CD4-positive, alpha-beta T cell (primary cell): ENCODE data around the gene FBXO45. TPM values are rescaled to one million over a fixed set of nuclear protein-coding genes. Genes with fewer than 3 reads are reported as not detected.

Experiments used
- ATAC-seq: fragments of 200-7000 bp; cut with Tn5 transposase; one replicate; pipeline ENCODE4 v1.10.0; 2022; ENCODE audit warnings: mild to moderate bottlenecking; ENCODE audit not compliant: poor library complexity
- CTCF ChIA-PET: fragments of 350-600 bp; sonication (Branson Sonifier 250); formaldehyde crosslinking; loops from one replicate; lab custom pipeline; 2021; ENCODE audit warnings: antibody characterized with exemption, inconsistent platforms; lab: Charles Lee
- POLR2A ChIA-PET: fragments of 350-600 bp; sonication (Branson Sonifier 250); formaldehyde crosslinking; loops from one replicate; lab custom pipeline; 2021; ENCODE audit warnings: antibody characterized with exemption, inconsistent platforms; lab: Charles Lee
- DNase-seq, 14 experiments: peaks; one replicate each; pipeline ENCODE4 v3.0.0-alpha.2; 2013 to 2020; ENCODE audit warnings: mixed read lengths in 2 of 14
- H3K27ac ChIP-seq, 2 donors: one replicate each; pipeline versions ENCODE4 v1.5.1 to v1.7.0; 2013; ENCODE audit warnings: low read length in 2 of 2, low read depth in 1 of 2, mild to moderate bottlenecking in 1 of 2
- H3K27me3 ChIP-seq, 2 experiments: 1 replicate in 1 of 2; 2 replicates in 1 of 2; pipeline versions ENCODE4 v1.6.1 to v1.7.0; 2013; ENCODE audit warnings: low read length in 2 of 2, control low read depth in 1 of 2, mild to moderate bottlenecking in 1 of 2, moderate library complexity in 1 of 2; ENCODE audit not compliant: insufficient read depth in 2 of 2, control insufficient read depth in 1 of 2
- H3K36me3 ChIP-seq: one replicate; pipeline ENCODE4 v1.6.1; 2013; ENCODE audit warnings: low read length, control low read depth; ENCODE audit not compliant: insufficient read depth
- H3K4me1 ChIP-seq: one replicate; pipeline ENCODE4 v1.6.1; 2013; ENCODE audit warnings: low read length, control low read depth; ENCODE audit not compliant: insufficient read depth
- H3K4me3 ChIP-seq: one replicate; pipeline ENCODE4 v1.5.1; 2013; ENCODE audit warnings: mild to moderate bottlenecking, low read length, moderate library complexity
- H3K9me3 ChIP-seq, 2 experiments: 1 replicate in 1 of 2; 2 replicates in 1 of 2; pipeline versions ENCODE4 v1.6.1 to v1.7.0; 2013; ENCODE audit warnings: low read length in 2 of 2, mild to moderate bottlenecking in 2 of 2, control low read depth in 1 of 2, moderate library complexity in 1 of 2; ENCODE audit not compliant: control insufficient read depth in 1 of 2, insufficient read depth in 1 of 2
- H3K27ac Mint-ChIP-seq: one replicate; pipeline ENCODE4 v1.8.0; 2020; ENCODE audit warnings: mixed read lengths
- H3K27me3 Mint-ChIP-seq: one replicate; pipeline ENCODE4 v1.8.0; 2021; ENCODE audit warnings: mixed read lengths
- H3K36me3 Mint-ChIP-seq: one replicate; pipeline ENCODE4 v1.8.0; 2021; ENCODE audit warnings: low read depth, mixed read lengths
- H3K4me1 Mint-ChIP-seq: one replicate; pipeline ENCODE4 v1.8.0; 2021; ENCODE audit warnings: low read depth, mixed read lengths
- H3K4me3 Mint-ChIP-seq: one replicate; pipeline ENCODE4 v1.8.0; 2020; ENCODE audit warnings: mild to moderate bottlenecking, mixed read lengths
- H3K9me3 Mint-ChIP-seq: one replicate; pipeline ENCODE4 v1.8.0; 2020; ENCODE audit warnings: mixed read lengths
- CTCF ChIP-seq: fragments of 200-600 bp; IDR thresholded peaks from one replicate; pipeline ENCODE4 v1.8.0; 2022; ENCODE audit warnings: antibody characterized with exemption, mild to moderate bottlenecking
- intact Hi-C, 2 experiments: fragments of 100-400 bp; cut with DNase I in 1 of 2; cut with micrococcal nuclease in 1 of 2; formaldehyde crosslinking; loops; one replicate each; pipeline versions ENCODE4 v1.15.1 to v1.9.0; 2023 to 2025; cut with DNase I, micrococcal nuclease
- total RNA-seq, 174 experiments: library from RNA in 2 of 174; stranded (reverse) in 2 of 174; gene quantifications; one replicate each; pipeline ENCODE4 v1.2.3 and lab custom pipeline; 2021 to 2026

FBXO45 gene
- total RNA-seq, 2 experiments from 2014 or later, result 5.4 to 6.0 TPM

GRCh38 chr3:196624907-196625306 lies 56.4 kb downstream of the FBXO45 start:
- intact Hi-C loops, result no loop called here

GRCh38 chr3:196625331-196625730 lies 56.9 kb downstream of the FBXO45 start:
- Histone ChIP-seq H3K9me3 (no peaks in the 10 kb centered on the region), H3K4me1 (peaks cover 39% of the 10 kb centered on the region), H3K27me3 (no peaks in the 10 kb centered on the region), H3K27ac (no peak overlapping the region), H3K4me3 (no peak overlapping the region), H3K36me3 (no peaks in the 10 kb centered on the region)
- no peak for DNase-seq
- intact Hi-C loops, result no loop called here
- H3K4me1 Mint-ChIP-seq, result peaks cover 29% of the 10 kb centered on the region
- ATAC-seq, result no peak
- CTCF ChIA-PET, result no interaction called here
- no peaks in the 10 kb centered on the region for H3K36me3 Mint-ChIP-seq
- TF ChIP-seq CTCF, result no peak
- no peaks in the 10 kb centered on the region for H3K27me3 Mint-ChIP-seq
- no peaks in the 10 kb centered on the region for H3K9me3 Mint-ChIP-seq
- POLR2A ChIA-PET, result no interaction called here
- no peak overlapping the region for H3K4me3 Mint-ChIP-seq
- no peak overlapping the region for H3K27ac Mint-ChIP-seq

More at GRCh38 chr3:196624907-196625306, 56.4 kb downstream of the FBXO45 start:
- DNase-seq (peak in 1 of 14 experiments; percentile 50), ATAC-seq (no peak)
- H3K36me3 ChIP-seq, result no peaks in the 10 kb centered on the region
- H3K9me3 ChIP-seq, result no peaks in the 10 kb centered on the region
- Mint-ChIP-seq H3K27ac (peak overlapping the region; percentile 83), H3K4me3 (peak overlapping the region; percentile 89), H3K9me3 (no peaks in the 10 kb centered on the region), H3K27me3 (no peaks in the 10 kb centered on the region), H3K4me1 (peaks cover 25% of the 10 kb centered on the region), H3K36me3 (no peaks in the 10 kb centered on the region)
- no peaks in the 10 kb centered on the region for H3K27me3 ChIP-seq
- H3K4me3 ChIP-seq, result peak overlapping the region; percentile 41
- peaks cover 38% of the 10 kb centered on the region for H3K4me1 ChIP-seq
- ChIA-PET CTCF (no interaction called here), POLR2A (no interaction called here)
- no peak overlapping the region for H3K27ac ChIP-seq
- no peak for TF ChIP-seq CTCF

- CTCF ChIA-PET, result interaction anchor here (1.2 kb wide), 1 partner anchor 18 kb away, joined by 4 read pairs; no protein-coding TSS in a partner anchor
- DNase-seq (no peak), ATAC-seq (no peak)
- Mint-ChIP-seq H3K27me3 (no peaks in the 10 kb centered on the region), H3K27ac (no peak overlapping the region), H3K4me3 (no peak overlapping the region), H3K9me3 (no peaks in the 10 kb centered on the region), H3K4me1 (peaks cover 55% of the 10 kb centered on the region), H3K36me3 (no peaks in the 10 kb centered on the region)
- Histone ChIP-seq H3K27ac (no peak overlapping the region), H3K4me3 (no peak overlapping the region), H3K4me1 (peaks cover 58% of the 10 kb centered on the region), H3K27me3 (no peaks in the 10 kb centered on the region), H3K36me3 (no peaks in the 10 kb centered on the region), H3K9me3 (no peaks in the 10 kb centered on the region)
- TF ChIP-seq CTCF, result no peak
- intact Hi-C loops, result no loop called here
- POLR2A ChIA-PET, result interaction anchor here (0.8 to 1.3 kb wide), 2 partner anchors 17 to 24 kb away, joined by 3 read pairs; no protein-coding TSS in a partner anchor
Observed at GRCh38 chr3:196627918-196628231, 59.4 kb downstream of the FBXO45 start.
